ENCODE measurements around the gene LHFPL6. TPM values are rescaled to one million over a fixed set of nuclear protein-coding genes. Genes with fewer than 3 reads are reported as not detected.

The LHFPL6 gene
- polyA plus RNA-seq, 3 donors, result 0.14 to 0.59 (median 0.46) TPM

GRCh38 chr13:39530916-39531315 is 72.1 kb downstream of the LHFPL6 start:
- H3K27me3 Mint-ChIP-seq (ENCODE audit: low read depth in 3 of 3), result peaks cover 0 to 1% (median 0%) of the 10 kb centered on the region in 3 donors
- no peak overlapping the region for H3K4me2 ChIP-seq (replicated peaks; ENCODE audit: extremely low read depth, low read length, poor library complexity, severe bottlenecking)
- intact Hi-C loops (cut with micrococcal nuclease), result no loop called here
- no peak overlapping the region for H3K9ac ChIP-seq (ENCODE audit: insufficient read depth, low read length, poor library complexity, severe bottlenecking)
- H3K27me3 ChIP-seq (ENCODE audit: control insufficient read depth in 2 of 2, insufficient read depth in 2 of 2, low read length in 2 of 2), result no peaks in the 10 kb centered on the region
- no peaks in the 10 kb centered on the region for H4K20me1 ChIP-seq (ENCODE audit: insufficient read depth, low read length)
- TF ChIP-seq, protein P1, sequence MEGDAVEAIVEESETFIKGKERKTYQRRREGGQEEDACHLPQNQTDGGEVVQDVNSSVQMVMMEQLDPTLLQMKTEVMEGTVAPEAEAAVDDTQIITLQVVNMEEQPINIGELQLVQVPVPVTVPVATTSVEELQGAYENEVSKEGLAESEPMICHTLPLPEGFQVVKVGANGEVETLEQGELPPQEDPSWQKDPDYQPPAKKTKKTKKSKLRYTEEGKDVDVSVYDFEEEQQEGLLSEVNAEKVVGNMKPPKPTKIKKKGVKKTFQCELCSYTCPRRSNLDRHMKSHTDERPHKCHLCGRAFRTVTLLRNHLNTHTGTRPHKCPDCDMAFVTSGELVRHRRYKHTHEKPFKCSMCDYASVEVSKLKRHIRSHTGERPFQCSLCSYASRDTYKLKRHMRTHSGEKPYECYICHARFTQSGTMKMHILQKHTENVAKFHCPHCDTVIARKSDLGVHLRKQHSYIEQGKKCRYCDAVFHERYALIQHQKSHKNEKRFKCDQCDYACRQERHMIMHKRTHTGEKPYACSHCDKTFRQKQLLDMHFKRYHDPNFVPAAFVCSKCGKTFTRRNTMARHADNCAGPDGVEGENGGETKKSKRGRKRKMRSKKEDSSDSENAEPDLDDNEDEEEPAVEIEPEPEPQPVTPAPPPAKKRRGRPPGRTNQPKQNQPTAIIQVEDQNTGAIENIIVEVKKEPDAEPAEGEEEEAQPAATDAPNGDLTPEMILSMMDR (IDR thresholded peaks at IDR 0.05), result no peak
- no peak overlapping the region for H3K27ac ChIP-seq (ENCODE audit: low read depth in 1 of 2, low read length in 2 of 2)
- peaks cover 0 to 6% (median 0%) of the 10 kb centered on the region in 7 donors for H3K9me3 Mint-ChIP-seq
- DNase-seq, result no peak
- no peaks in the 10 kb centered on the region for H3K4me1 ChIP-seq (ENCODE audit: control insufficient read depth in 1 of 2, insufficient read depth in 2 of 2, low read length in 2 of 2)
- no peaks in the 10 kb centered on the region for H3K9me3 ChIP-seq (replicated peaks in 1 of 2; ENCODE audit: control insufficient read depth in 1 of 2, insufficient read depth in 1 of 2, low read length in 2 of 2)
- no peak overlapping the region for H3K4me3 Mint-ChIP-seq
- no peaks in the 10 kb centered on the region for H3K4me1 Mint-ChIP-seq
- no peaks in the 10 kb centered on the region for H3K36me3 Mint-ChIP-seq
- no peak overlapping the region for H3K4me3 ChIP-seq (replicated peaks in 1 of 3; ENCODE audit: low read depth in 2 of 3, low read length in 3 of 3)
- no peak overlapping the region for H2AFZ ChIP-seq (ENCODE audit: insufficient read depth, low read depth, low read length, poor library complexity, severe bottlenecking)
- H3K79me2 ChIP-seq (ENCODE audit: insufficient read depth, low read length), result no peaks in the 10 kb centered on the region
- no CpG with 5 or more reads among the region's 3 CpGs for whole genome bisulfite sequencing (ENCODE audit: insufficient coverage)
- H3K27ac Mint-ChIP-seq, result no peak overlapping the region
- no peaks in the 10 kb centered on the region for H3K36me3 ChIP-seq (replicated peaks in 1 of 2; ENCODE audit: control insufficient read depth in 1 of 2, insufficient read depth in 2 of 2, low read length in 2 of 2)

DNA sequence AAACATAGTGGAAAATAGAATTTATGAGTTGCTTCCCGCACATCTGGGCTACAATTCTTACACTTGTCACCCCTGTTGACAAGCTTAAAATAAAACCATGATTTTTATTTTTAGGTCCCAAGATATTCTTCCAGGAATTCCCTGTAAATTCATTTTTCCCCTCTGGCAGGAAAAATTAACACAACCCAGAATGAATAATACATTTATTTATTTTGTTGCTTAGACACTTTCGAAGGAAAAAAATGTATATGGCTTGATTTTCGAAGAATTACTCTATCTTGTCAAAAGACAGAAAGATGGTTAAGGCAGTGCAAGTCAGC is 74.4 kb downstream of the LHFPL6 start:
- Histone ChIP-seq H3K4me1 (ENCODE audit: control insufficient read depth in 1 of 2, insufficient read depth in 2 of 2, low read length in 2 of 2) (no peaks in the 10 kb centered on the region), H2AFZ (ENCODE audit: insufficient read depth, low read depth, low read length, poor library complexity, severe bottlenecking) (no peak overlapping the region), H4K20me1 (ENCODE audit: insufficient read depth, low read length) (no peaks in the 10 kb centered on the region), H3K9me3 (replicated peaks in 1 of 2; ENCODE audit: control insufficient read depth in 1 of 2, insufficient read depth in 1 of 2, low read length in 2 of 2) (no peaks in the 10 kb centered on the region), H3K79me2 (ENCODE audit: insufficient read depth, low read length) (no peaks in the 10 kb centered on the region), H3K9ac (ENCODE audit: insufficient read depth, low read length, poor library complexity, severe bottlenecking) (no peak overlapping the region), H3K4me3 (replicated peaks in 1 of 3; ENCODE audit: low read depth in 2 of 3, low read length in 3 of 3) (no peak overlapping the region), H3K36me3 (replicated peaks in 1 of 2; ENCODE audit: control insufficient read depth in 1 of 2, insufficient read depth in 2 of 2, low read length in 2 of 2) (no peaks in the 10 kb centered on the region), H3K27me3 (ENCODE audit: control insufficient read depth in 2 of 2, insufficient read depth in 2 of 2, low read length in 2 of 2) (no peaks in the 10 kb centered on the region), H3K27ac (ENCODE audit: low read depth in 1 of 2, low read length in 2 of 2) (no peak overlapping the region), H3K4me2 (replicated peaks; ENCODE audit: extremely low read depth, low read length, poor library complexity, severe bottlenecking) (no peak overlapping the region)
- peaks cover 0 to 2% (median 0%) of the 10 kb centered on the region in 7 donors for H3K9me3 Mint-ChIP-seq
- intact Hi-C loops (cut with micrococcal nuclease), result no loop called here
- no peaks in the 10 kb centered on the region for H3K36me3 Mint-ChIP-seq
- peaks cover 0 to 1% (median 0%) of the 10 kb centered on the region in 3 donors for H3K27me3 Mint-ChIP-seq (ENCODE audit: low read depth in 3 of 3)
- TF ChIP-seq, protein P1 (IDR thresholded peaks at IDR 0.05), result no peak
- H3K27ac Mint-ChIP-seq, result no peak overlapping the region
- no peak for DNase-seq
- no peak overlapping the region for H3K4me3 Mint-ChIP-seq
- WGBS (ENCODE audit: insufficient coverage), result no CpG with 5 or more reads among the region's 3 CpGs
- no peaks in the 10 kb centered on the region for H3K4me1 Mint-ChIP-seq

All from CD14-positive monocyte (primary cell).